B cell (primary cell): ENCODE data around the gene TANC1. TPM values are rescaled to one million over a fixed set of nuclear protein-coding genes. Genes with fewer than 3 reads are reported as not detected.

Experiments used
- ATAC-seq: fragments of 200-7000 bp; cut with Tn5 transposase; one replicate; pipeline ENCODE4 v1.10.0; 2021; ENCODE audit warnings: low read depth, mild to moderate bottlenecking, moderate number of reproducible peaks, moderate library complexity
- CTCF ChIA-PET: fragments of 350-600 bp; sonication (Branson Sonifier 250); formaldehyde crosslinking; loops from one replicate; lab custom pipeline; 2021; ENCODE audit warnings: antibody characterized with exemption, inconsistent platforms; lab: Charles Lee
- POLR2A ChIA-PET: fragments of 350-600 bp; sonication (Branson Sonifier 250); formaldehyde crosslinking; loops from one replicate; lab custom pipeline; 2021; ENCODE audit warnings: antibody characterized with exemption; lab: Charles Lee
- DNase-seq: peaks from one replicate; pipeline ENCODE4 v3.0.0; 2013
- H2AFZ ChIP-seq: 2 replicates; pipeline ENCODE4 v1.6.1; 2012; ENCODE audit warnings: mild to moderate bottlenecking, low read depth, low read length; ENCODE audit not compliant: insufficient read depth, poor library complexity, severe bottlenecking
- H3K27ac ChIP-seq, 2 donors: 1 replicate in 1 of 2; 2 replicates in 1 of 2; pipeline ENCODE4 v1.5.1; 2012 to 2013; ENCODE audit warnings: low read length in 2 of 2, mild to moderate bottlenecking in 2 of 2, moderate library complexity in 1 of 2
- H3K27me3 ChIP-seq, 4 experiments: fragments of 200-600 bp in 1 of 4; sonication (generic) in 1 of 4; replicated peaks in 1 of 4; 1 replicate in 2 of 4; 2 replicates in 2 of 4; pipeline versions ENCODE4 v1.6.1 to v1.7.0; 2013 to 2016; ENCODE audit warnings: low read length in 3 of 4, mild to moderate bottlenecking in 2 of 4, mixed read lengths in 1 of 4, moderate library complexity in 1 of 4; ENCODE audit not compliant: insufficient read depth in 4 of 4, control insufficient read depth in 3 of 4; ENCODE audit errors: control extremely low read depth in 1 of 4
- H3K36me3 ChIP-seq, 2 experiments: replicated peaks in 1 of 2; 1 replicate in 1 of 2; 2 replicates in 1 of 2; pipeline versions ENCODE4 v1.6.1 to v1.7.1; 2013; ENCODE audit warnings: low read length in 1 of 2; ENCODE audit not compliant: insufficient read depth in 2 of 2, control insufficient read depth in 1 of 2; ENCODE audit errors: control extremely low read depth in 1 of 2, extremely low read depth in 1 of 2
- H3K4me1 ChIP-seq, 2 donors: fragments of 200-600 bp in 1 of 2; sonication (generic) in 1 of 2; 1 replicate in 1 of 2; 2 replicates in 1 of 2; pipeline versions ENCODE4 v1.5.1 to v1.6.1; 2013 to 2017; ENCODE audit warnings: low read length in 2 of 2; ENCODE audit not compliant: control insufficient read depth in 2 of 2, insufficient read depth in 2 of 2
- H3K4me2 ChIP-seq: replicated peaks from 2 replicates; pipeline ENCODE3; 2012; ENCODE audit warnings: mild to moderate bottlenecking, low read depth, low read length; ENCODE audit not compliant: poor library complexity, severe bottlenecking
- H3K4me3 ChIP-seq, 5 experiments: fragments of 200-600 bp in 1 of 5; sonication (generic) in 1 of 5; 1 replicate in 3 of 5; 2 replicates in 2 of 5; pipeline versions ENCODE4 v1.5.1 to v1.7.0; 2011 to 2016; ENCODE audit warnings: low read length in 4 of 5, mild to moderate bottlenecking in 4 of 5, low read depth in 2 of 5, control low read depth in 1 of 5, moderate library complexity in 1 of 5; ENCODE audit not compliant: insufficient read depth in 1 of 5; ENCODE audit errors: control extremely low read depth in 1 of 5, extremely low read depth in 1 of 5
- H3K79me2 ChIP-seq: fragments of 200-600 bp; sonication (generic); one replicate; pipeline ENCODE4 v1.6.0; 2016; ENCODE audit warnings: low read length; ENCODE audit not compliant: control insufficient read depth, insufficient read depth
- H3K9ac ChIP-seq: fragments of 200-600 bp; sonication (generic); 2 replicates; pipeline ENCODE4 v1.6.1; 2017; ENCODE audit warnings: mild to moderate bottlenecking, low read length, moderate library complexity
- H3K9me3 ChIP-seq, 3 donors: one replicate each; pipeline versions ENCODE4 v1.6.1 to v1.7.1; 2013; ENCODE audit warnings: low read length in 2 of 3; ENCODE audit not compliant: control insufficient read depth in 2 of 3, insufficient read depth in 1 of 3; ENCODE audit errors: control extremely low read depth in 1 of 3
- H4K20me1 ChIP-seq: 2 replicates; pipeline ENCODE4 v1.6.0; 2012; ENCODE audit warnings: mild to moderate bottlenecking, low read length; ENCODE audit not compliant: insufficient read depth, control insufficient read depth, poor library complexity, severe bottlenecking
- H3K27ac Mint-ChIP-seq: one replicate; pipeline ENCODE4 v1.8.0; 2021; ENCODE audit warnings: mixed read lengths
- H3K27me3 Mint-ChIP-seq: one replicate; pipeline ENCODE4 v1.8.0; 2021; ENCODE audit warnings: mixed read lengths
- H3K4me1 Mint-ChIP-seq: one replicate; pipeline ENCODE4 v1.8.0; 2021; ENCODE audit warnings: mixed read lengths
- H3K4me3 Mint-ChIP-seq: one replicate; pipeline ENCODE4 v1.8.0; 2021; ENCODE audit warnings: mixed read lengths
- H3K9me3 Mint-ChIP-seq: one replicate; pipeline ENCODE4 v1.8.0; 2022; ENCODE audit warnings: mixed read lengths; ENCODE audit not compliant: insufficient read depth
- CTCF ChIP-seq: fragments of 200-600 bp; IDR thresholded peaks from one replicate; pipeline ENCODE4 v1.8.0; 2022; ENCODE audit warnings: antibody characterized with exemption, mild to moderate bottlenecking
- EZH2 ChIP-seq: IDR thresholded peaks from 2 replicates; pipeline ENCODE4 v1.6.1; 2012; ENCODE audit warnings: borderline replicate concordance, low read depth, mild to moderate bottlenecking, moderate library complexity, low read length; ENCODE audit not compliant: insufficient read depth, poor library complexity, severe bottlenecking
- WGBS: methylation state at CpG from one replicate; pipeline ENCODE4 v1.1.5; 2013; ENCODE audit warnings: missing lambda C conversion rate; ENCODE audit not compliant: insufficient coverage; 5-methylcytosine and 5-hydroxymethylcytosine counted together
- intact Hi-C: fragments of 100-400 bp; cut with micrococcal nuclease; formaldehyde crosslinking; loops from one replicate; pipeline ENCODE4 v1.10.0; 2022
- polyA plus RNA-seq: library from polyadenylated mRNA; depleted of rRNA; stranded (reverse); fragments of >200 nt; gene quantifications from 2 replicates; pipeline ENCODE4 v1.2.3, GENCODE V29; 2012
- total RNA-seq, 2 donors: library from RNA; stranded (reverse); fragments of 120-200 nt in 1 of 2; gene quantifications; 1 replicate in 1 of 2; 2 replicates in 1 of 2; pipeline versions ENCODE4 v1.2.3 to v1.2.4, GENCODE V29; 2013 to 2022

Gene TANC1
- total and polyA plus RNA-seq, 2 donors (not counting 1 experiment from before 2014, with no cell fraction given), result 0.13 TPM; not detected in 1

DNA sequence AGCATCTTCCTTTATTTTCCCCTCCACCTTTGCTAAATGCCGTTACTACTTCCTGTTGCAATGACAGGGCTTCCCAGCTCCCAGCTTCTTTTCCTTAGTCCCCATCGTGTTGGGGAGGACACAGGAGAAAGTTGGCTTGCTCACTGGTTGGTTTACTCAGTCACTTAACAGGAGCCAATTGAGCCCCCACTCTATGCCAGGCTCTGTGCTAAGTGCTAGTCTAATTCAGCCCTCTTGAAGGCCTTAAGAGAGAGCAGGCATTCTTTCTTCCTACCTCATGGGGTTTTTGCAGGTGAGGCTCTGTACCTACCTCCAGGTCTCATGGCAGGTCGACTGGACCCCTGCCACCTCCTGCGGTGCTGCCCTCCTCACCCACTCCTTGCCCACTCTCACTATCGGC lies 20.1 kb downstream of the TANC1 start:
- H3K27me3 ChIP-seq, result peaks cover 0 to 5% (median 0%) of the 10 kb centered on the region in 4 experiments
- Mint-ChIP-seq H3K27me3 (peaks cover 17% of the 10 kb centered on the region), H3K27ac (no peak overlapping the region), H3K4me1 (peaks cover 2% of the 10 kb centered on the region), H3K9me3 (no peaks in the 10 kb centered on the region), H3K4me3 (no peak overlapping the region)
- no peak overlapping the region for H3K27ac ChIP-seq
- no peak overlapping the region for H3K4me3 ChIP-seq
- H3K9me3 ChIP-seq, result no peaks in the 10 kb centered on the region
- no peaks in the 10 kb centered on the region for H3K4me1 ChIP-seq
- 48% methylated on average over 2 of the region's 5 CpGs for WGBS
- TF ChIP-seq CTCF, result no peak
- no peak for TF ChIP-seq EZH2
- H3K36me3 ChIP-seq, result no peaks in the 10 kb centered on the region
- no peak overlapping the region for H2AFZ ChIP-seq
- no peak overlapping the region for H3K9ac ChIP-seq
- POLR2A ChIA-PET, result no interaction called here
- no peak overlapping the region for H3K4me2 ChIP-seq
- CTCF ChIA-PET, result no interaction called here
- H3K79me2 ChIP-seq, result no peaks in the 10 kb centered on the region
- intact Hi-C loops, result no loop called here
- ATAC-seq (no peak), DNase-seq (no peak)
- H4K20me1 ChIP-seq, result no peaks in the 10 kb centered on the region

GRCh38 chr2:158989165-158989564 lies 20.7 kb downstream of the TANC1 start:
- 100% methylated on average over 2 of the region's 5 CpGs for WGBS

More at GRCh38 chr2:158989165-158989564, 20.7 kb downstream of the TANC1 start:
- H3K27ac ChIP-seq, result no peak overlapping the region
- intact Hi-C loops, result no loop called here
- Mint-ChIP-seq H3K4me1 (peaks cover 2% of the 10 kb centered on the region), H3K27me3 (peaks cover 17% of the 10 kb centered on the region), H3K9me3 (no peaks in the 10 kb centered on the region), H3K4me3 (no peak overlapping the region), H3K27ac (no peak overlapping the region)
- peaks cover 0 to 5% (median 0%) of the 10 kb centered on the region in 4 experiments for H3K27me3 ChIP-seq
- TF ChIP-seq EZH2, result no peak
- no peak for TF ChIP-seq CTCF
- H3K9ac ChIP-seq, result no peak overlapping the region
- H2AFZ ChIP-seq, result no peak overlapping the region
- POLR2A ChIA-PET, result no interaction called here
- no peak for DNase-seq
- H3K4me3 ChIP-seq, result no peak overlapping the region
- H4K20me1 ChIP-seq, result no peaks in the 10 kb centered on the region
- no peaks in the 10 kb centered on the region for H3K9me3 ChIP-seq
- no peak for ATAC-seq
- no peaks in the 10 kb centered on the region for H3K79me2 ChIP-seq
- CTCF ChIA-PET, result no interaction called here
- no peaks in the 10 kb centered on the region for H3K36me3 ChIP-seq
- no peaks in the 10 kb centered on the region for H3K4me1 ChIP-seq
- H3K4me2 ChIP-seq, result no peak overlapping the region
